MM.1S (cell line): ENCODE data around the gene GABBR1.

Experiments used
- EZH2 ChIP-seq: fragments of 300-600 bp; sonication (generic); optimal IDR thresholded peaks from 2 replicates; pipeline ENCODE3; 2017; ENCODE audit warnings: low read depth, mild to moderate bottlenecking, antibody characterized with exemption, low read length, mixed read lengths
- TF ChIP-seq, protein P1 (sequence below): fragments of 300-600 bp; sonication (generic); IDR thresholded peaks from 2 replicates; pipeline ENCODE4 v1.5.1; 2016; ENCODE audit warnings: antibody characterized with exemption, low read length, mixed read lengths

- TF ChIP-seq, protein P1, sequence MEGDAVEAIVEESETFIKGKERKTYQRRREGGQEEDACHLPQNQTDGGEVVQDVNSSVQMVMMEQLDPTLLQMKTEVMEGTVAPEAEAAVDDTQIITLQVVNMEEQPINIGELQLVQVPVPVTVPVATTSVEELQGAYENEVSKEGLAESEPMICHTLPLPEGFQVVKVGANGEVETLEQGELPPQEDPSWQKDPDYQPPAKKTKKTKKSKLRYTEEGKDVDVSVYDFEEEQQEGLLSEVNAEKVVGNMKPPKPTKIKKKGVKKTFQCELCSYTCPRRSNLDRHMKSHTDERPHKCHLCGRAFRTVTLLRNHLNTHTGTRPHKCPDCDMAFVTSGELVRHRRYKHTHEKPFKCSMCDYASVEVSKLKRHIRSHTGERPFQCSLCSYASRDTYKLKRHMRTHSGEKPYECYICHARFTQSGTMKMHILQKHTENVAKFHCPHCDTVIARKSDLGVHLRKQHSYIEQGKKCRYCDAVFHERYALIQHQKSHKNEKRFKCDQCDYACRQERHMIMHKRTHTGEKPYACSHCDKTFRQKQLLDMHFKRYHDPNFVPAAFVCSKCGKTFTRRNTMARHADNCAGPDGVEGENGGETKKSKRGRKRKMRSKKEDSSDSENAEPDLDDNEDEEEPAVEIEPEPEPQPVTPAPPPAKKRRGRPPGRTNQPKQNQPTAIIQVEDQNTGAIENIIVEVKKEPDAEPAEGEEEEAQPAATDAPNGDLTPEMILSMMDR = no peak
- TF ChIP-seq EZH2 = no peak
These were observed 55.4 kb downstream of the GABBR1 start for GRCh38 chr6:29577544-29577943.
